Esophagus (tissue), 2 donors: ENCODE data around the gene MYO1C. TPM values are rescaled to one million over a fixed set of nuclear protein-coding genes. Genes with fewer than 3 reads are reported as not detected.

ENCODE experiments used
- H3K27ac ChIP-seq, 2 donors: one replicate each; pipeline ENCODE4 v1.5.1; 2013; ENCODE audit warnings: low read depth in 2 of 2, mild to moderate bottlenecking in 2 of 2, inconsistent platforms in 1 of 2, low read length in 1 of 2, moderate library complexity in 1 of 2
- H3K27me3 ChIP-seq, 2 donors: one replicate each; pipeline ENCODE4 v1.6.1; 2013; ENCODE audit warnings: low read length in 2 of 2, control low read depth in 1 of 2, mild to moderate bottlenecking in 1 of 2; ENCODE audit not compliant: insufficient read depth in 2 of 2, control insufficient read depth in 1 of 2
- H3K36me3 ChIP-seq, 2 donors: one replicate each; pipeline ENCODE4 v1.6.1; 2013; ENCODE audit warnings: low read length in 1 of 2; ENCODE audit not compliant: control insufficient read depth in 2 of 2, insufficient read depth in 2 of 2
- H3K4me1 ChIP-seq, 2 donors: one replicate each; pipeline ENCODE4 v1.6.1; 2013; ENCODE audit warnings: low read length in 1 of 2; ENCODE audit not compliant: control insufficient read depth in 2 of 2, insufficient read depth in 2 of 2
- H3K4me3 ChIP-seq, 2 donors: one replicate each; pipeline ENCODE4 v1.5.1; 2013; ENCODE audit warnings: low read length in 2 of 2, mild to moderate bottlenecking in 2 of 2, low read depth in 1 of 2, moderate library complexity in 1 of 2
- H3K9me3 ChIP-seq, 2 donors: one replicate each; pipeline ENCODE4 v1.6.1; 2013; ENCODE audit warnings: mild to moderate bottlenecking in 2 of 2, low read depth in 1 of 2, low read length in 1 of 2, moderate library complexity in 1 of 2; ENCODE audit not compliant: control insufficient read depth in 2 of 2, insufficient read depth in 1 of 2
- WGBS, 2 donors: extraction: QIAGEN DNeasy Blood & Tissue Kit; methylation state at CpG; one replicate each; pipeline ENCODE4 v1.1.7; 2013; 5-methylcytosine and 5-hydroxymethylcytosine counted together
- polyA plus RNA-seq, 2 donors: library from polyadenylated mRNA; stranded (reverse); fragments of 200-250 nt; gene quantifications; one replicate each; pipeline ENCODE4 v1.2.3, GENCODE V29; 2013
- donor health status: healthy with polysubstance abuse.
- donor health status: Bipolar disorder and iron deficiency.

Gene MYO1C
- polyA plus RNA-seq, 2 donors = 42.0 to 45.0 TPM

DNA sequence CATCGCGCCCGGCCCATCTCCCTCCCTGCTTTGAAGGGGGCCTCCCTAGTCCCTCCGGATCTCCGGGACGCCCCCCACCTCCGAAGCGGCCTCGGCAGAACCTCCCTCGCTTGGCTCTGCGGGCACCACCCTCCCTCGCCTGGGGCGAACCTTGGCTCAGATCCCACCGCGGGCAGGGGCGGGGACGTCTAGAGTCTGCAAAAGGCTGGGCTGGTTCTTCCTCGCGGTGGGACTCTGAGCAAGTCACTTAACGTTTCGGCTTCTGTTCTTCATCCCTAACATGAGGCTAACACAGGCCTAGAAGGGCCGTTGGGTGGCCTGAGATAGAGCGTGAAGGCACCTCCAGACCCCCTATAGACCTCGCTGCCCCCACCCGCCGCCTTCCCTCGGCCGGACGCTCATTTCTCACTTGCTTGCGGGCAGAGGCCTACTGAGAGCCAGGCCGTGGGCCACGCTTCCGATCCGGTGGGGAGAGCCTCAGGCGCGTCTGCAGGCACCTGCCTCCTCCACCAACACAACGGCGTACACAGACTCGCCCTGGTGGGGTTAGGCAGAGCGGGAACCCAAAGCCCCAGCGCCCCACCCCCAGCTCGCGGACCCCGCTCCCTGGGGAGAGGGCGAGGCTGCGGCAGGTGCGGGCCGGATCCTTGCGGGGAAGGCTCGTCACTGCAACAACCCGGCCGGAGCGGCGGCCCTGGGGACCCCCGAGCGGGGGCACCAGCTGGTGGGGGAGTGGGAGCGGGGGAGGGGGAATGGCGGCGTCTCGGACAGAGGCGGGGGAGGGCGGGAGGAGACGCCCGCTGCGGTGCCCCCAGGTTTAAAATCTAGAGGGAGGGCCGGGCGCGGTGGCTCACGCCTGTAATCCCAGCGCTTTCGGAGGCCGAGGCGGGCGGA is 5.4 kb downstream of the MYO1C start:
- Histone ChIP-seq H3K4me1 (peaks cover 10 to 21% of the 10 kb centered on the region in 2 donors), H3K36me3 (peaks cover 0 to 14% of the 10 kb centered on the region in 2 donors)
- WGBS, 2 donors = 8 to 14% methylated on average over 72 to 74 of the region's 74 CpGs

DNA sequence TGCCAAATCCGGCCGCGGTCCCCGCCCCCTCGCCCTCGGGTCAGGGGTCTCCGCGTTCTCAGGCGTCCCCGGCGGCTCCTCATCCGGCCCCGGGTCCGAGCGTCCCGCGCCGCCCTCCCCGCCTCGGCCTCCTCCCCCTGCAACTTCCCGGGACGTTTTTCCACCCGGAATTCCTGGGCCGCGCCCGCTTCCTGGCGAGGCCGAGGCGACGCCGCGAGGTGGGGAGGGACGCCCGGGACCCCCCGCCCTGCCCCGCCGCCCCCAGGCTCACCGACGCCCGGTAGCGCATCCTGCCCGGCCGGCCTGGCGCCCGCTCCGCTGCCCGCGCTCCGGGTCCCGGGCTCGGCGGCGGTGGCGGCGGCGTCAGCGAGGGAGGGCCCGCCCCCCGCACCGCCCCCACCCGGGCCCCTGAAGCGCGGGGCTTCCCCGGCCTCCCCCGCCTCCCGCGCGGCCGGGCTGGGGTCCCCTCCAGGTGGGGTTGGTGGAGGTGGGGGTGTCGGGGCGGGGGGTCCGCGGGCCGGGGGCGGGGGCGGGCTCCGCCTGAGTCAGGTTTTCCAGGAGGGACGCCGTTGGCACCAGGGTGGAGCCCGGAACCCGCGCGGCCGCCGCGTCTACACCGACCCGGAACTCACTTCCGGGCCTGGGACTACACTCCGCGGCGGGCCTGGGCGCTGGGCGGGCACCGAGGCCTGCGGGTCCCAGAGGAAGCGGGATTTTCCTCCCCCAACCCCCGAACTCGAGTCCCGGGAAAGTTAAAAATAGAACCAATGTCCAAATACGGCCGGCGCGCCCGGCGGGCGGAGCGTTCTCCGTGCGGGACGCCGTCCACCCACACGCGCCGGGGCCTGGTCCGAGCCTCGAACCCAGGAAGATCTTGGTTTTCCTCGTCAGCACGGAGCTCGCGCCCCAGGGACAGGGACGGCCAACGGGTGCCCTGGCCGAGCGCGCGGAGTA is 6.8 kb downstream of the MYO1C start:
- peaks cover 0 to 23% of the 10 kb centered on the region in 2 donors for H3K36me3 ChIP-seq
- 2 to 3% methylated on average over 57 to 127 of the region's 127 CpGs for WGBS, 2 donors
- peaks cover 9 to 17% of the 10 kb centered on the region in 2 donors for H3K4me1 ChIP-seq
- peak overlapping the region; percentile 95 to 96 for H3K27ac ChIP-seq
- peak overlapping the region; percentile 63 to 84 for H3K4me3 ChIP-seq
- H3K9me3 ChIP-seq = no peaks in the 10 kb centered on the region
- no peaks in the 10 kb centered on the region for H3K27me3 ChIP-seq

More for the DNA sequence above, 5.4 kb downstream of the MYO1C start:
- H3K27ac ChIP-seq = peak overlapping the region; percentile 95 to 96
- peak overlapping the region; percentile 46 to 61 for H3K4me3 ChIP-seq
- no peaks in the 10 kb centered on the region for H3K9me3 ChIP-seq
- H3K27me3 ChIP-seq = no peaks in the 10 kb centered on the region

DNA sequence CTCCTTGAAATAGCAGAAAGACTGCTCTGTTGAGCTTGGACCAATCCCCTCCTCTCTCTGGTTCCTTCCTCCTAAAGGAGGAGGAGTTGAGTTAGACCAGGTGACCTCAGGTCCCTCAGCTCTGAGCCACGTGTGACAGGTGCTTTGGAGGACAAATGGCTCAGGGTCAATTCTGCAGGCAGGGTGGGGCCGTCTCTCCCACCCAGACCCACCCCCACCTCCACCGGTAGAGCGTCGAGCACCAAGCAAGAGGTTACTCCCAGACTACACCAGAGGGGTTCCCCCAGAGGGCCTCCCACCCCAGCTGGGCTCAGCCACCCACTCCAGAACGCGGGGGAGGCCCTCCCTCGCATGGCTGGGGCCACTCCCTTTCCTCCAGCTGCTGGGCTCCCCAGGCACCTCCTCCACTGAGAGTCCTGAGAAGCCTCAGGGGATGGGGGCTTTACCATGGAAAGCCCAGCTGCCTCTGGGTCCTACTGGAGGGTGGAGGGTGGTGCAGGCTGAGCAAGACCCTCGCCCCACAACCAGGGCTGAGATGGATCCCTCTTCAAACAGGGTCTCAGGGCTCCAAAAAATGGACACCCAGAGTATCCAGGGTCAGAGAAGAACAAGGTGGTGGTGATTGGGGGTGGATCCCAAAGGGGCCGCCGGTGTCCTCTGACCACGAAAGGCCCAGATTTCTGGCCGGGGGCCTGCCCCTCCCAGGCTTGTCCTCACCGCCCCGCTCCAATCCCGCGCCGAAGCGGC is 7.6 kb downstream of the MYO1C start:
- Histone ChIP-seq H3K9me3 (no peaks in the 10 kb centered on the region), H3K27me3 (no peaks in the 10 kb centered on the region), H3K4me3 (peak overlapping the region; percentile 63 to 84), H3K4me1 (peaks cover 8 to 17% of the 10 kb centered on the region in 2 donors), H3K36me3 (peaks cover 3 to 27% of the 10 kb centered on the region in 2 donors), H3K27ac (peak overlapping the region; percentile 95 to 96)
- 3 to 4% methylated on average over 13 to 19 of the region's 19 CpGs for WGBS, 2 donors

DNA sequence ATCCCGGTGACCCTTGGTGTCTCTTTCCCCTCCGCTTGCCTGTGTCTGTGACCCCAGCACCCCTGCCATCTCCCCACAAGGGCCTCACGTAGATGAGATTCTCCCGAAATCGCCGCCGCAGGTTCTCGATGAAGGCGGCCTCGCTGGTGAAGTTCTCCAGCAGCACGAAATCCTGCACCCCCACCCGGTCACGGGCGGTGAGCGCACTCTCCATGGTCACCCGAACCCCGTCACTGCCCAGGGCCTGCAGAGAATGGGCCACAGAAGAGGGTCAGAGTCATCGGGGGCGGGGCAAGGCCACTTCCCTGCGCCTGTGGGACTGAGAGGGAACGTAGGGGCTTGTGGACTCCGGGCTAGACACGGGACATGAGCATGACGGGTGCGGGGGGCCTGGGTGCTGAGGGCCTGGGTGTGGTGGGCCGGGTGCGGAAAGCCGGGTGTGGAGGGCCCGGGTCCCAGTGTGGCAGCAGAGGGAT is 8.4 kb downstream of the MYO1C start:
- peak overlapping the region in 1 of 2 donors; percentile 96 for H3K27ac ChIP-seq
- no peak overlapping the region for H3K4me3 ChIP-seq
- 86 to 92% methylated on average over 29 of the region's 29 CpGs for WGBS, 2 donors
- no peaks in the 10 kb centered on the region for H3K27me3 ChIP-seq
- H3K36me3 ChIP-seq = peaks cover 3 to 32% of the 10 kb centered on the region in 2 donors
- no peaks in the 10 kb centered on the region for H3K9me3 ChIP-seq
- peaks cover 8 to 17% of the 10 kb centered on the region in 2 donors for H3K4me1 ChIP-seq

DNA sequence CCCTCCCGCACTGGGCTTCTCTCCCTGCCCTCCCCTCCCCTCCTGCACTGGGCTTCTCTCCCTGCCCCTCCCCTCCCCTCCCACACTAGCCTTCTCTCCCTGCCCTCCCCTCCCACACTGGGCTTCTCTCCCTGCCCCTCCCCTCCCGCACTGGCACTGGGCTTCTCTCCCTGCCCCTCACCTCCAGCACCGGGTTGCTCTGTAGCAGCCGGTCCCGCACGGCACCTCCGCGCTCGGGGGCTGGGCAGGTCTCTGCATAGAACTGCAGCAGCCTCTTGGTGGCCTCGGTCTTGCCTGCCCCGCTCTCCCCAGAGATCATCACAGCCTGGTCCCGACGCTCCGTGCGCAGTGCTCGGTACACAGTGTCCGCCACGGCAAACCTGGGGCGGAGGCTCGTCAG is 9.8 kb downstream of the MYO1C start:
- H3K4me3 ChIP-seq = no peak overlapping the region
- H3K4me1 ChIP-seq = peaks cover 3 to 10% of the 10 kb centered on the region in 2 donors
- H3K36me3 ChIP-seq = peaks cover 3 to 44% of the 10 kb centered on the region in 2 donors

DNA sequence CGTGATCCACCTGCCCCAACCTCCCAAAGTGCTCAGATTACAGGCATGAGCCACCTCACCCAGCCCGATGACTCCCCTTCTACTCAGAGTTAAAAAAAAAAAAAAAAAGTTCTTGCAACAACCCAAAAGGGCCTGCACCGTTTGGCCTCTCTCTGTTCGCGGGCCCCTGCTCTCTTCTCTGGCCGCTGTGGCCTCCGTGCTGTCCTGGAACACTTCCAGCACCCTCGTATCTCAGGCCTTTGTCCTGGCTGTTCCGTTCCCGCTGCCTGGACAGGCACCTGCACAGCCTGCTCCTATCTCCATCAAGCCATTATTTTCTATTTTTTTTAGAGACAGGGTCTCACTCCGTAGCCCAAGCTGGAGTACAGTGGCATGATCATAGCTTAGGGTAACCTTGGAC is 10.8 kb downstream of the MYO1C start:
- peaks cover 0 to 7% of the 10 kb centered on the region in 2 donors for H3K4me1 ChIP-seq
- peaks cover 3 to 51% of the 10 kb centered on the region in 2 donors for H3K36me3 ChIP-seq
- H3K27me3 ChIP-seq = no peaks in the 10 kb centered on the region
- WGBS, 2 donors = 73 to 79% methylated on average over 11 of the region's 11 CpGs
- no peak overlapping the region for H3K27ac ChIP-seq
- H3K9me3 ChIP-seq = no peaks in the 10 kb centered on the region
- H3K4me3 ChIP-seq = no peak overlapping the region

More for the DNA sequence above, 9.8 kb downstream of the MYO1C start:
- Histone ChIP-seq H3K27me3 (no peaks in the 10 kb centered on the region), H3K27ac (peak overlapping the region in 1 of 2 donors; percentile 54), H3K9me3 (no peaks in the 10 kb centered on the region)
- WGBS, 2 donors = 82 to 84% methylated on average over 20 of the region's 20 CpGs

DNA sequence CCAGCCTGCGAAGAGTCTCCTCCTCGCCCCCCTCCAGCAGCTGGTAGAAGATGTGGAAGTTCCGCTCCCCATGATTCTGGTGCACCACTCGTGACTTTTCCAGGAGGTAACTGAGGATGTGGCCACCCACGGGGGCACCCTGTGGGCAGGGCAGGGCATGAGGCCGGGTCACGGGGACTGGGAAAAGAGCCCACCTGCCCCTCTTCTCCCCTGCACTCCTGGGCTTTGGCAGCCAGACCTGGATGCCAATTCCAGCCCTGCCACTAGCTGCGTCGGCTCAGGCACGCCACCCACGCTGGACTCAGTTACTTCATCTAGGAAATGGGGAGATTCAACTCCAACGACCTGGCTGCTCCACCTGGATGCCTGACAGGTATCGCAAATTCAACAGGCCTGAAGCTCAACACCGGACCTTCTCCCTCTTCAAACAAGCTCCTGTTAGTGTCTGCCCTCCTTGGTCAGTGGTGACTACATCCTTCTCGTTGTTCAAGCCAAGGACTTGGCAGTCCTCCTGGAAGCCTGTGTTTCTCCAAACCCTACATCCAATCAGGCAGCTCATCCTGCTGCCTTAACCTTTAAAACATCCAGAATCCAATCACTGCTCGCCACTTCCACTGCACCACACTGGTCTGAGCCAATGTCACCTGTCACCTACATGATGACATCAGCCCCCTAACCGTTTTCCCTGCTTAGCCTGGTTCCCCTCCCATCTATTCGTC is 11.6 kb downstream of the MYO1C start:
- Histone ChIP-seq H3K36me3 (peaks cover 3 to 57% of the 10 kb centered on the region in 2 donors), H3K4me3 (no peak overlapping the region), H3K27me3 (no peaks in the 10 kb centered on the region), H3K27ac (peak overlapping the region in 1 of 2 donors; percentile 35), H3K4me1 (peaks cover 0 to 7% of the 10 kb centered on the region in 2 donors), H3K9me3 (no peaks in the 10 kb centered on the region)
- 76% methylated on average over 18 of the region's 18 CpGs for WGBS, 2 donors

DNA sequence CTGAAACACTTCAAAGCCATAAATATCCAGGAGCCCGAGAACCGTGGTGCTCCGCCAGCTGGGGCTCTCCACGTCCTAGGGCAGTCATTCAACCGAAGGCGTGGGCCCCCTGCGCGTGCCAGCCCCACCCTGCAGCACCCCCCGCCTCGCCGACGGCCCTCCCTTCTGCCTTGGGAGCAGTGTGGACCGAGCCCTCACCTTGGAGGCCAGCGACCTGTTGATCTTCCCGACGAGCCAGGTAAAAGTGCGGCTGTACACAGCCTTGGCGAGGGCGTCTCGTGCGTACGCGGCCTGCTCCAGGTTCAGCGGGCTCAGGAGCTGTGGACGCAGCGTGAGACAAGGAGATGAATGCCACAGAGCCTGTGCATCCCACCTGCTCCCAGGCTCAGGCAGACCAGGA is 14.1 kb downstream of the MYO1C start:
- WGBS, 2 donors = 86 to 91% methylated on average over 26 of the region's 26 CpGs
- Histone ChIP-seq H3K4me3 (no peak overlapping the region), H3K27me3 (no peaks in the 10 kb centered on the region), H3K4me1 (no peaks in the 10 kb centered on the region), H3K27ac (no peak overlapping the region), H3K9me3 (no peaks in the 10 kb centered on the region), H3K36me3 (peaks cover 3 to 69% of the 10 kb centered on the region in 2 donors)
